ENCODE data around the gene TICAM2.

The TICAM2 gene

DNA sequence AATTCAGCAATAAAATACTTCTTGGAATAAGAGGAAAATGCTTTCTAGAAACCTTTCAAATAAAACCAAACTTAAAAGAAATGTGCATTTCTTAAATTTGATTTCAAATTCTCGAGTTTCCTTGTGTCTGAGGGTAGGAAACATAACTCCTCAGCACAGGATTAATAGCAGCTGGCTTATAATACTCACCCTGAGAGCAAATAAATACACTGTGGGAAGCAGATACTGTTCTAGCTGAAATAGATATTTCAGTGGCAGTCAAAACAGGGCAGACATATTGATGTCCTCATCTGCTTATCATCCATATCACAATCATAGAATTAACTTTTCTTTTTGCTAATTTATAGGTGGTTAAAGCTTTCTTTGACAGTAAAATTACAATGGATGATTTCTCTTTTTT lies 33.6 kb downstream of the TICAM2 start:
- Histone ChIP-seq H3K4me1 (ENCODE audit: control insufficient read depth, insufficient read depth, low read length) (peaks cover 6% of the 10 kb centered on the region), H3K36me3 (ENCODE audit: control insufficient read depth, insufficient read depth, low read length) (no peaks in the 10 kb centered on the region), H3K9me3 (ENCODE audit: control insufficient read depth, insufficient read depth, low read length) (no peaks in the 10 kb centered on the region), H3K27ac (ENCODE audit: low read depth, low read length) (no peak overlapping the region), H3K9ac (ENCODE audit: low read depth, low read length) (no peak overlapping the region), H3K27me3 (ENCODE audit: control insufficient read depth, insufficient read depth, low read length) (no peaks in the 10 kb centered on the region), H3K4me3 (ENCODE audit: low read depth, low read length) (no peak overlapping the region)

DNA sequence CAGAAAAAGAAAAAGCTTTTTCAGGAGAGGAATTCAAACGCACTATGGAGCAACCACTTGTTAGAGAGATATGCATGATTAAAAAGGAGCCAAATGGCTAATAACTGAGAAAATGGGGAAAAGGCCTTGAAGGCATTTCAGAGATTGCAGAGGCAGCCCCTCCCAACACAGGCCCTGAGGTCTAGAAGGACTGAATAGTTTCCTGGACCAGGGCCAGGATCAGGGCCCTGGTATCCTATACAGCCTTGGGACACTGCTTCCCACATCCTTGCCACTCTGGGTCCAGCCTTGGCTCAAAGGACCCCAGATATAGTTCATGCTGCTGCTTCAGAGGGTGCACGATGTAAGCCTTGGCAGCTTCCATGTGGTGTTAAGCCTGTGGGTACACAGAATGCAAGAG lies 37.0 kb downstream of the TICAM2 start:
- H3K36me3 ChIP-seq (ENCODE audit: control insufficient read depth, insufficient read depth, low read length), result no peaks in the 10 kb centered on the region
- H3K27me3 ChIP-seq (ENCODE audit: control insufficient read depth, insufficient read depth, low read length), result no peaks in the 10 kb centered on the region
- no peaks in the 10 kb centered on the region for H3K4me1 ChIP-seq (ENCODE audit: control insufficient read depth, insufficient read depth, low read length)
- H3K9me3 ChIP-seq (ENCODE audit: control insufficient read depth, insufficient read depth, low read length), result no peaks in the 10 kb centered on the region
- no peak overlapping the region for H3K27ac ChIP-seq (ENCODE audit: low read depth, low read length)
- H3K9ac ChIP-seq (ENCODE audit: low read depth, low read length), result no peak overlapping the region
- H3K4me3 ChIP-seq (ENCODE audit: low read depth, low read length), result no peak overlapping the region

DNA sequence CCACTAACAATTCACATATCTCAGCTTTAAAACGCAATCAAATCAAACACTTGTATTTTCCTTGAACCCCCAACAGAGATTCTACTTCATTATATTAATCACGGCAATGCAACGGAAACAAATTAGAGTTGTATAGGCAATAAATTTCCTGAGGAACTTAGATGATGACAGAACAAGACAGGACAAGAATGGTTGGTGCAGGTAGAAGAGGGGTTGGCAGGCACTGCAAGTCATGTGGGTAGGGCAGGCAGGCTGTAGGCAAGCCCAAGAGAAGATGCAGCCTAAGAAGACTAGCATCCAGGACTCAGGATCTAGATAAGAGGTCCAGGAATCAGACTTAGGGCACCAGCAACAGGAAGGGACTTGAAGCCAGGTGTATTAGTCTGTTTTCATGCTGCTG lies 41.1 kb downstream of the TICAM2 start:
- Histone ChIP-seq H3K9ac (ENCODE audit: low read depth, low read length) (no peak overlapping the region), H3K27me3 (ENCODE audit: control insufficient read depth, insufficient read depth, low read length) (no peaks in the 10 kb centered on the region), H3K4me3 (ENCODE audit: low read depth, low read length) (no peak overlapping the region), H3K4me1 (ENCODE audit: control insufficient read depth, insufficient read depth, low read length) (peaks cover 7% of the 10 kb centered on the region), H3K9me3 (ENCODE audit: control insufficient read depth, insufficient read depth, low read length) (no peaks in the 10 kb centered on the region), H3K27ac (ENCODE audit: low read depth, low read length) (no peak overlapping the region), H3K36me3 (ENCODE audit: control insufficient read depth, insufficient read depth, low read length) (no peaks in the 10 kb centered on the region)

DNA sequence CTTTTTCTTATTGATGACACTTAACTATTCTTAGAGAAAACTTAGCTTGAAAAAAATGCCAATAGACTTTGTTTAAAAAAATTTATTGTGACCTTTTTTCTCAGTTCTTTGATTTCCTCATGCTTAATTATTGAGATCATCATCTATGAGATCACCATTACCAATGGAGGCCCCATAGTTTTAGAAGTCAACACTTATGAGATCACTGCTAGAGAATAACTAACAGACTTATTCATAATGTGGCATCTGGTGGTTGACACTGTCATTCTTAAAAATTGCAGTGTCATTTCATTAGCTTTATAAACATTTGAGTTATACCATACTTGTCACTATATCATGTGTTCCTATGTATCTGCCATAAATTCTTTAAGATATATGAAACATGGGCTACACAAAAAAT lies 42.8 kb downstream of the TICAM2 start:
- peaks cover 7% of the 10 kb centered on the region for H3K4me1 ChIP-seq (ENCODE audit: control insufficient read depth, insufficient read depth, low read length)
- no peak overlapping the region for H3K4me3 ChIP-seq (ENCODE audit: low read depth, low read length)
- no peaks in the 10 kb centered on the region for H3K9me3 ChIP-seq (ENCODE audit: control insufficient read depth, insufficient read depth, low read length)
- no peaks in the 10 kb centered on the region for H3K27me3 ChIP-seq (ENCODE audit: control insufficient read depth, insufficient read depth, low read length)
- no peak overlapping the region for H3K9ac ChIP-seq (ENCODE audit: low read depth, low read length)
- H3K36me3 ChIP-seq (ENCODE audit: control insufficient read depth, insufficient read depth, low read length), result no peaks in the 10 kb centered on the region
- H3K27ac ChIP-seq (ENCODE audit: low read depth, low read length), result no peak overlapping the region

DNA sequence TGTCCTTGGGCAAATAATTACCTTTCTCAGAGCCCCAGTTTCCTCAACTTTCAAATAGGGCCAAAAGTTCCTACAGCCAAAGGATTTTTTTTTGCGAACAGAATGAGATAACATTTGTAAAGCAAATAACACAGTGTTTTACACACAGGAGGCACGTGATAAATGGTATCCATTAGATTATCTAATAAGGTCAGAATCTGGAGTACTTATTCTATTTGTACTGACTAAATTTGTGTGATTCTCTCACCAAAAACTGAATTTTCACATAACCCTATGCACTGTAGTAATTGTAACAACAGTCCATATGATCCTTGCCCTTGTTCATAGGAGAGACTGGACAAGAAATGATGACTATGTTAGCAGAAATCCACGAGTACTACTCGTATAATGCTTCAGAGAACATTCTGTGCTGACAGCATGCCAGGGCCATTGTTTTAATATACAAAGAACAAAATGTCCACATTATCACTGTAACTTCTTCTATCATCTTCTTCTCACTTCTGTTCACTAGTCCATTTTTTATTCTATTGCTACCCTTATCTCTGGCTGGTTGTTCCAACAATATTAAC lies 43.8 kb downstream of the TICAM2 start:
- Histone ChIP-seq H3K9me3 (ENCODE audit: control insufficient read depth, insufficient read depth, low read length) (no peaks in the 10 kb centered on the region), H3K9ac (ENCODE audit: low read depth, low read length) (no peak overlapping the region), H3K36me3 (ENCODE audit: control insufficient read depth, insufficient read depth, low read length) (no peaks in the 10 kb centered on the region), H3K27ac (ENCODE audit: low read depth, low read length) (no peak overlapping the region), H3K4me1 (ENCODE audit: control insufficient read depth, insufficient read depth, low read length) (peaks cover 7% of the 10 kb centered on the region), H3K27me3 (ENCODE audit: control insufficient read depth, insufficient read depth, low read length) (no peaks in the 10 kb centered on the region), H3K4me3 (ENCODE audit: low read depth, low read length) (no peak overlapping the region)

DNA sequence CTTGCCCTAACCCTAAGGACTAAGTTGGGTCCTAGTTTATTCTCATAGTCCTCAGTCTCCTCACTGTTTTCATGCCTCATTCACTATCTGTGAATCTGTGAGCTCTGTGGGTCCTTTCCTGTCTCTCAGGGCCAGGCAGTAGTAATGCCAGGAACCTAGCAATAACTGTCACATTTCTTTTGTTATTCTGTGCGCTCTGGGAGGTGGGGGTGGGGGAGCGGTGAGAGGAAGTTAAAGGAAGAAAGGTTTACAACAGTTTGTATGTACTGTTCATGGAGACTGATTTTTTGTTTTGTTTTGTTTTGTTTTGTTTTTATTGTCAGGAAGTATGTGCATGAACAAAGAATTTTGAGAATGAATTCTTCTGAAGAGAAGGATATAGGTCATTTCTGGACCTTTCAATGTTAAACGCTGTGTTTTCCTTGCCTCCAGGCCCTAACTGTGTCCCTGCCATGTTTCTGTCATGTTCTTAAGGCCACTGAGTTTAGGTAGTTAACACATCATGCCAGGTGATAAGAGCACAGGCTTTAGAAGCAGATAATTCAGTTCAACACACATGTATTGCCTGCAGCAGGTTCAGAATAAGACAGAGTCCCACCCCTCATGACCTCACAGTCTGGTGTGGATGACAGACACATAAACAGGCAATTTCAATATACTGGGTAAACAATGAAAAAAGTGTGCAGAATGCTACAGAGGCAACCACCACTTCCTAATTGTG lies 44.5 kb downstream of the TICAM2 start:
- no peak overlapping the region for H3K27ac ChIP-seq (ENCODE audit: low read depth, low read length)
- no peaks in the 10 kb centered on the region for H3K36me3 ChIP-seq (ENCODE audit: control insufficient read depth, insufficient read depth, low read length)
- no peaks in the 10 kb centered on the region for H3K27me3 ChIP-seq (ENCODE audit: control insufficient read depth, insufficient read depth, low read length)
- H3K9me3 ChIP-seq (ENCODE audit: control insufficient read depth, insufficient read depth, low read length), result no peaks in the 10 kb centered on the region
- H3K9ac ChIP-seq (ENCODE audit: low read depth, low read length), result no peak overlapping the region
- H3K4me3 ChIP-seq (ENCODE audit: low read depth, low read length), result no peak overlapping the region
- peaks cover 7% of the 10 kb centered on the region for H3K4me1 ChIP-seq (ENCODE audit: control insufficient read depth, insufficient read depth, low read length)

DNA sequence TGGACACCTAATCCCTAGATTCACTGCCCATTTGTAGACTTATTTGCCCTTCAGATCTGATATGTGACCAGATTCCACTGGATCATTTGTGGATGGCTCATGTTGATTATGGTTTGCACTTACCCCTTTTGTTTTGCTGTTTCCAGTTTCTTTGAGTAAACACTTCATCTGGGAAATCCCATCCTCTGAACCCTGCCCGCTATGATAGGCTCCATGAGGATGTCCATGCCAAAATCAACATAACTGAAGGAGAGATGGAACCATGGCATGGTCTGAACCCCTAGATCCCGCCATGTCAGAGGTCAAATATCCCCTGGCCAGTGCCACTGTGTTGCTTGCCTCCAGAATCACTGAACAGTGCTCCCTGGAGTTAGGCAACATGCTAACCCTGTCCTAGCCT lies 46.0 kb downstream of the TICAM2 start:
- no peak overlapping the region for H3K27ac ChIP-seq (ENCODE audit: low read depth, low read length)
- H3K4me3 ChIP-seq (ENCODE audit: low read depth, low read length), result no peak overlapping the region

DNA sequence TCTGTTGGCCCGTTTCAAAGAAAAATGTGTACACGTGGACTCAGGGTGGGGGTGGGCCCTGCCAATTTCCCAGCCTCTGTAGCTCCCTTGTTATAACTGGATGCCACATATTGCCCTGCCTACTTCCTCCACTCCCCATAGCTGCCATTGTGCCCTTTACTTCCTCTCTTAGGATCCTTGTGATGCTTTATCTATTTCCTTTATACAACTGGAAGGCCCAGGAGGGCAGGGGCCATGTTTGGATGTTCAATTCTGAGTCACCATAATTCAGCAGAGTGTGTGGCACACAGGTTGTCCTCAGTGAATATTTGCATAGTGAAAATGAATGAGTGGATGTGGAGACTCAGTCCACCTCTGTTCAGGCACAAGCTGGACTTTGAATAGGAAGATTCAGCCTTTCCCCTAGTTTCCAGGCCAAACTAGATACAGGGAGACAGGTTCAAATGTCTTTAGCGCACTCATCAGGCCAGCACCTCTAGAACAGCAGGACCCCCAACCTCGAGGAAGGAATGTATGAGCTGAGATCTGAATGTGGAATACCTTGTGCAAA lies 47.1 kb downstream of the TICAM2 start:
- H3K4me3 ChIP-seq (ENCODE audit: low read depth, low read length), result no peak overlapping the region
- no peak overlapping the region for H3K9ac ChIP-seq (ENCODE audit: low read depth, low read length)
- H3K27ac ChIP-seq (ENCODE audit: low read depth, low read length), result no peak overlapping the region
- H3K9me3 ChIP-seq (ENCODE audit: control insufficient read depth, insufficient read depth, low read length), result no peaks in the 10 kb centered on the region
- no peaks in the 10 kb centered on the region for H3K27me3 ChIP-seq (ENCODE audit: control insufficient read depth, insufficient read depth, low read length)
- no peaks in the 10 kb centered on the region for H3K36me3 ChIP-seq (ENCODE audit: control insufficient read depth, insufficient read depth, low read length)
- peaks cover 10% of the 10 kb centered on the region for H3K4me1 ChIP-seq (ENCODE audit: control insufficient read depth, insufficient read depth, low read length)

More for the DNA sequence above, 46.0 kb downstream of the TICAM2 start:
- peaks cover 7% of the 10 kb centered on the region for H3K4me1 ChIP-seq (ENCODE audit: control insufficient read depth, insufficient read depth, low read length)
- H3K9me3 ChIP-seq (ENCODE audit: control insufficient read depth, insufficient read depth, low read length), result no peaks in the 10 kb centered on the region
- no peaks in the 10 kb centered on the region for H3K36me3 ChIP-seq (ENCODE audit: control insufficient read depth, insufficient read depth, low read length)
- H3K27me3 ChIP-seq (ENCODE audit: control insufficient read depth, insufficient read depth, low read length), result no peaks in the 10 kb centered on the region
- H3K9ac ChIP-seq (ENCODE audit: low read depth, low read length), result no peak overlapping the region

DNA sequence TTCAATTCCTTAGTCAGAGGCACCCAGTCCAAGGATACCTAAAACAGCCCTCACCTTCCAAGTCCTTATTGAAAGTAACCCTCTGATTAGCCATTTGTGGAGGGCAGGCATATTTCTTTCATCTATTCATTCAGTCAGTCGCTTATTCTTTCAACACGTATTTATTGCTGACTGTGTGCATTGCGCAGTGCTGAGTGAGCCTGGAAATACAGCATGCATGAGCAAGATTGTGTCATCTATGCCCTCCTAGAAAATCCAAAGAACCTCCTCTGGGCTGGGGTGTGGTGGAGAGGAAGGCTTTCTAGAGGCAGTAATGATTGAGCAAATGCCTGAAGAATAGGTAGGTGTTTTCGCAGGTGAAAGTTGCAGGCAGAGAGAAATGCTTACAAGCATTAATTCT lies 49.2 kb downstream of the TICAM2 start:
- Histone ChIP-seq H3K27ac (ENCODE audit: low read depth, low read length) (no peak overlapping the region), H3K4me3 (ENCODE audit: low read depth, low read length) (no peak overlapping the region), H3K4me1 (ENCODE audit: control insufficient read depth, insufficient read depth, low read length) (peaks cover 20% of the 10 kb centered on the region), H3K9ac (ENCODE audit: low read depth, low read length) (no peak overlapping the region), H3K36me3 (ENCODE audit: control insufficient read depth, insufficient read depth, low read length) (no peaks in the 10 kb centered on the region), H3K27me3 (ENCODE audit: control insufficient read depth, insufficient read depth, low read length) (no peaks in the 10 kb centered on the region), H3K9me3 (ENCODE audit: control insufficient read depth, insufficient read depth, low read length) (no peaks in the 10 kb centered on the region)

DNA sequence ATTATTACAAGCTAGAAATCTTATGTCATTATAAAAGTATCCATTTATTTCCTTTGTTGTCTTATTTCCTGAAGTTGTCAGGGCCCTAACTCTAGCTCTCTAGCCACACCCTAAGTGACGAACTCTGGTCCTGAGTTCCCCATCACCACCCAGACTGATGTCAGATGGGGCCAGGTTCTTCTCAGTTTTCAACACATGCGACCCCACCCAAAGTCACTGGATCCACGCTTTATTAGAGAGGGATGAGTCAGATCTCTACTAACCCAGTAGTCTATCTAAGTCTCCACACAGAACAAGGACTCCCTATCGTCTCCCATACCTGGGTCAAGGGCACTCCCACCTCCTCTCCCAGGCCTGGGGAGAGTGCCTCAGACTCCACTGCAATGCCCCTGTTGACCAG lies 50.9 kb downstream of the TICAM2 start:
- Histone ChIP-seq H3K9me3 (ENCODE audit: control insufficient read depth, insufficient read depth, low read length) (peaks cover 4% of the 10 kb centered on the region), H3K27me3 (ENCODE audit: control insufficient read depth, insufficient read depth, low read length) (no peaks in the 10 kb centered on the region), H3K4me1 (ENCODE audit: control insufficient read depth, insufficient read depth, low read length) (peaks cover 12% of the 10 kb centered on the region), H3K4me3 (ENCODE audit: low read depth, low read length) (no peak overlapping the region), H3K36me3 (ENCODE audit: control insufficient read depth, insufficient read depth, low read length) (no peaks in the 10 kb centered on the region), H3K27ac (ENCODE audit: low read depth, low read length) (no peak overlapping the region), H3K9ac (ENCODE audit: low read depth, low read length) (no peak overlapping the region)

DNA sequence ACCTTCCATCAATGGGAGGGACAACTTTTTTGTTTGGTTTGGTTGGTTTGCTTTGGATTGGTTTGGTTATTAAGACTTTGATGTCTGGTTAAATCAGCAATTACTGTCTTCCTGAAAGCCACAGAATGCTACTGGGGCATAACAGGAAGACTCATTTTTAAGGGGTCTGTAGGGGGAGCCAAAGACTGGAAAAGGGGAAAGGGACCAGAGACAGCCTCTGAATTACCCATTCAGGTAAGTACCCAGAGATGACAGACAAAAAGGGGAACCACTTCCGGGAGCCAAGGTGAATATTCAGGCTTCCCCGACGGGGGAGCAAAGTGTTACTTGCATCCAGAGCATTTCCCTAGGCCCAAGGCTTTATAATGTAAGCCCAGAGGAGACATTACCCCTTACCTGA lies 53.1 kb downstream of the TICAM2 start:
- H3K27ac ChIP-seq (ENCODE audit: low read depth, low read length), result peak overlapping the region; percentile 18
- H3K9ac ChIP-seq (ENCODE audit: low read depth, low read length), result no peak overlapping the region
- peaks cover 12% of the 10 kb centered on the region for H3K4me1 ChIP-seq (ENCODE audit: control insufficient read depth, insufficient read depth, low read length)
- H3K9me3 ChIP-seq (ENCODE audit: control insufficient read depth, insufficient read depth, low read length), result peaks cover 19% of the 10 kb centered on the region
- H3K4me3 ChIP-seq (ENCODE audit: low read depth, low read length), result no peak overlapping the region
- H3K36me3 ChIP-seq (ENCODE audit: control insufficient read depth, insufficient read depth, low read length), result no peaks in the 10 kb centered on the region
- no peaks in the 10 kb centered on the region for H3K27me3 ChIP-seq (ENCODE audit: control insufficient read depth, insufficient read depth, low read length)
